GM18868 (cell line): ENCODE measurements around the gene BACE2.
A peak's percentile ranks its signal among the peaks of the same experiment; 100 is the strongest.

Experiments used
- ATAC-seq: cut with Tn5 transposase; IDR thresholded peaks from one replicate; pipeline ENCODE4 v1.9.1; 2021; ENCODE audit warnings: mild to moderate bottlenecking, moderate library complexity; ENCODE audit not compliant: unreplicated experiment

BACE2 gene

DNA sequence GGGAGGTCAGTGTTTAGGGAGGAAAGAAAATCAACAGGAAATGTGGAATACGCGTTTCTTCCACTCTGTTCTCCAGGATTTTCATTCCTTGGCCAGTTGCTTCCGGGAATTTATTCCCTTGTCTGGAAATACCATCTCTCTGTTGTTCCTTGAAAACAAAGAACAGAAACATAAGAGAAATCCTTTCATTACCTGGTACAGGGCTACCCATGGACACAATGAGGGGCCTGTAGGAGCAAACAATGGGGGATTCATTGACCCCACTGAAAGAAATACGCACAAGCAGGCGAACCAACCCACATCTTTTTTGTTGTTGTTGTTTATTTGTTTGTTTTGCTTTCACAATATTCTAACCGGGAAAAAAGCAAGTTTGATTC is 20.0 kb upstream of the BACE2 start:
- no peak for ATAC-seq

DNA sequence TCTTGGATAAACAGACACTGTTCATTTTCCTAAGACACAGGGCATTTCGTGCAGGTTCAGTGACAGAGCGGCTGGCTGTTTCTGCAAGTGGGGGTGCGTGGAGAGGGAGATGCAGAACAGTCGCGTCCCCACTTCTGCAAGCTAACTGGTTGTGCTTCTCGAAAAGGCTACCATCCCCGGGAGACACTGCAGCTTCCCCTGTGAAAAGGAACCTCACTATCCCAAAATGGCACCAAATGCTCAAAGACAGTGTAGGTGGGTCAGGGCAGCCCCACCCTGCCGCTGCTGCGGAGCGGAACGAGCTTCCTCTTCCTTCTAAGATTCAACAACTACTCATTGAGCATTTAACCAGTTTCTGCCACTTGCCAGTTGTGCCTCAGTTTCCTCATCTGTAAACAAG is 19.2 kb upstream of the BACE2 start:
- ATAC-seq = no peak

DNA sequence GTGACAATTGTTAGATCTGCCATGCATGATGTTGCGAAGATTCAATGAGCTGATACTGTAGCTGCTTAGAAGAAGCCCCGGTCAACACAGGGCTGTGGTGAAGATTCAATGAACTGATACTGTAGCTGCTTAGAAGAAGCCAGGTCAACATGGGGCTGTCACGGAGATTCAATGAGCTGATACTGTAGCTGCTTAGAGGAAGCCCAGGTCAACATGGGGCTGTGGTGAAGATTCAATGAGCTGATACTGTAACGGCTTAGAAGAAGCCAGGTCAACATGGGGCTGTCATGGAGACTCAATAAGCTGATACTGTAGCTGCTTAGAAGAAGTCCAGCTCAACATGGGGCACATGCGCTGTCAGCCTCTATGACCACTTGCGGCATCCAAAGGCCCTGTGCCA is 18.8 kb upstream of the BACE2 start:
- ATAC-seq = no peak

DNA sequence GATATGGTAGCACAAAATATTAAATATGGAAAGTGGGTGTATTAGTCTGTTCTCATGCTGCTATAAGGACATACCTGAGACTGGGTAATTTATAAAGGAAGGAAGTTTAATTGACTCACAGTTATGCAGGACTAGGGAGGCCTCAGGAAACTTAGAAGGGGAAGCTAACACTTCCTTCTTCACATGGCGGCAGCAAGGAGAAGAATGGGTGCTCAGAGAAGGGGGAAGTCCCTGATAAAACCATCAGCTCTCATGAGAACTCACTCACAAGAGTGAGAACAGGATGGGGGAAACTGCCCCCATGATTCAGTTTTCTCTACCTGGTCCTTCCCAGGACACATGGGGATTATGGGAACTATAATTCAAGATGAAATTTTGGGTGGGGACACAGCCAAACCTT is 15.8 kb upstream of the BACE2 start:
- ATAC-seq = no peak

DNA sequence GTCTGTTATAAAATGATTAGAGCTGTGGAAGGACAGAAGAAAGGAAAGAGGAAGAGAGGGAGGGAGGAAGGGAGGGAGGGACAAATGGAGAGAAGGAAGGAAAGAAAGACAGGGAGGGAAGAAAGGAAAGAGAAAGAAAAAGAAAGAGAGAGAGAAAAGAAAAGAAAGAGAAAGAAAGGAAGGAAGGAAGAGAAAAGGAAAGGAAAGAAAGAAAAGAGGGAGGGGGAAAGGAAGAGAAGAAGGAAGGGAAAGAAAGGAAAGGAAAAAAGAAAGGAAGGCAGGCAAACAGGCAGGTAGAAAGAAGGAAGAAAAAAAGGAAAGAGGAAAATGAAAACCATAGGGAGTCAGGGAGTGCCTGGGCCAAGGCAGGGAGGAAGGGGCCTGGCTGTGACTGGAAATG is 14.5 kb upstream of the BACE2 start:
- ATAC-seq = no peak

DNA sequence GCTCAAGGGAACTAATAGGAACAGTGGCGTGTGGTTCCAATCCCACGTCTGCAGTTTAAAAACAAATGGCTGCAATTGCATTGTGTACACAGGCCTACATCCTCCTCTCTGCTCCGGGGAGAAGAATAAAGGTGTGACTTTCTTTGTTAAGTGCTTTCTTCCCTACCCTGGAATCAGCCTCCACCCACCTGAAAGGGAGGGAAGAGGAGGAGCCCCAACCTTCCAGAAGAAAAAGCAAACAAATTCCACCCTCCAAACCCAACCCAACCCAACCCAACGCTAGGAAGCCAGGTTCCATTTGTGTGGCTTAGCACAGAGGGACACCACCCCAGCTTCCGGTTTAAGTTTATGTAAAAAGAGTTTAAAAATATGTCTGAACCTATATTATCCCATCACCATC is 11.8 kb upstream of the BACE2 start:
- no peak for ATAC-seq

DNA sequence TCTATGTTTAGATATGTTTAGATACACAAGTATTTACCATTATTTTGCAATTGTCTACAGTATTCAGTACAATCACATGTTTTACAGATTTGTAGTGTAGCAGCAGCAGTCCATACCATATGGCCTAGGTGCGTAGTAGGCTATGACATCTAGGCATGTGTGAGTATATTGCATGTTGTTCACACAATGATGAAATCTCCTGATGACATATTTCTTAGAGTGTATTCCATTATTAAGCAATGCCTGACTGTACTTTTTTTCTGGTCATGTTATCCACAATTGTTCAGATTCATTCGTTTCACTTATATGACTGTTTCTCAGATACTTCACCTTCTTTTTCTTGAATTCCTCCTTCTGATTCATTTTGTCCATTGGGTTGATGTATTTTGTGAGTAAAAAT is 9.9 kb upstream of the BACE2 start:
- no peak for ATAC-seq

DNA sequence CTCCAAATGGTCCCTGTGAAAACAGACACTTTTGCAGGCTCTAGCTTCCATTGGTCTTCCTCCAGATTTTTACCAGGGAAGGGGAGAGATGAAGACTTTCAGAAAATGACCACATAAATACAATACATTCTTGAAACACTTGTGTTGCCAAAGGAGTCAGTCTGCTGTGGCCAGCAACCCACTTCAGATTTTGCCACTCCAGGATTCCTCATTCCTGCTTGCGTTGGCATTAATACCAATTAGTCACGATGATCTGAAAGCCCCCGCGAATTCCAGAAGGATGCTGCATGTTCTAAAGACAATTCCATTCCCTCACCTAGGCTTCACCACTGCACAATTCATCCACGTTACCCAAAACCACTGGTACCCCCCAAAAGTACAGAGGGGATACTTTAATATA is 7.9 kb upstream of the BACE2 start:
- no peak for ATAC-seq

DNA sequence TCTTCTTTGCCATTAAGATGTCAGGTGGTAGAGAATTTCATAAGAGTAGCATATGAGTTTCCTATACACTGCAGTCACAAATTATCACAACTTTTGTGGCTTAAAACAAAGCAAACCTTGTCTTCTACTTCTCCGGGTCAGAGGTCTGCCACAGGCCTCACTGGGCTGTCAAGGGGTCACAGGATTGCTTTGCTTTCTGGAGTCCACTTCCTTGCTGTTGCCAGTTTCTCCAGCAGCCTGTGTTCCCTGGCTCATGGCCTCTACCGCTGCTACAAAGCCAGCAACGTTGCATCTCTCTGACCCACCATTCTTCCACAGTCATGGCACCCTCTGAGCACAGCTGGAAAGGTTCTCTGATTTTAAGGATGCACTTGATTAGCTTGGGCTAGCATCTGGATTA is 6.5 kb upstream of the BACE2 start:
- ATAC-seq = no peak

DNA sequence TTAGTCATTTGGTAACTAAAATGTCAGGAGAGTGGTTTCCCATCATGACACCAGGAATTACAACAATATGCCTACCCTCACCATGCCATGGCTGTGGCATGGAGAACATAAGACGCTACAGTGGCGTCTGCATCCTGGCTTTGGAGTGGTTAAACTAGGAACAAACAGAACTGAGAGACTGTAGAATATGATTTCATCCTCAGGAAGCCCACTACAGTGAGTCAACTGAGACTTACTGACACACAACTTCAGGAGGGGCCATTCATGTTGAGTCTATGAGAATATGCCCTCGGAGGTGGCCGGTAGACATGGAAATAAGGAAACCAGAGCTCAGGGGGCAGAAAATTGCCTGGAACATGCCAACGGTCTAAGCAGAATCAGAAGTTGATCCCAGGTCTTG is 5.9 kb upstream of the BACE2 start:
- ATAC-seq = no peak

DNA sequence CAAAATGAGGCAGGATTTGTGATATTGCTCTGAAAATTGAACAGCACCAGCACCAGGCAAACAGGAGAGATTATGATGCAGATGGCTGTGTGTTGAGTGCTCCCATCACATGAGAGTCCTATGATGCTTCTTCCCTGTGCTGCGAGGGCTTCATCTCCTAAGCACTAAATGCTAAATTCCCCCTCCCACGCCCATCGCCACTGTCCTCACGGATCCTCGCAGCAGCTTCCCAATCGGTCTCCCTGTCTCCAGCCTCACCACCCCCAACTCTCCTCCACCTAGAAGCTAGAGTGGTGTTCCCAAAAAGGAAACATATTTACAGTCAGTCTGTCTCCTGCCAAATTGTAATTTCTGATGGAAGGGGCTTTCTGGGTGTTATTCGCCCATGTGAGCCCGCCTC is 4.9 kb upstream of the BACE2 start:
- no peak for ATAC-seq

DNA sequence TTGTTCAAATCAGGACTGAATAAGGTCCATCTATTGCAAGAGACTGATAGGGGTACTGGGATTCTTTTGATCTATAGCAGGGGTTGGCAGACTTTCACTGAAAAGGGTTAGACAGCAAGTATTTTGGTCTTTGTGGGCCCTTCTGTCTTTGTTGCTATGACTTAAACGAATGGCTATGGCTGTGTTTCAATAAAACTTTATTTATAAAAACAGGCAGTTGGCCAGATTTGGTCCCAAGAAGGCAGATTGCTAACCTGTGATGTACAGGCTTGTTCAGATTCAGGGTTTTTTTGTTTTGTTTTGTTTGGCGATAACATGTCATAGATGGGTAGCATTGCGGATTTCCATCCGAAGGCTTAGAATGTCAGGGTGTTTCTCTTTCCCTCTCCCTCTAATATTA is 3.9 kb upstream of the BACE2 start:
- ATAC-seq = no peak

DNA sequence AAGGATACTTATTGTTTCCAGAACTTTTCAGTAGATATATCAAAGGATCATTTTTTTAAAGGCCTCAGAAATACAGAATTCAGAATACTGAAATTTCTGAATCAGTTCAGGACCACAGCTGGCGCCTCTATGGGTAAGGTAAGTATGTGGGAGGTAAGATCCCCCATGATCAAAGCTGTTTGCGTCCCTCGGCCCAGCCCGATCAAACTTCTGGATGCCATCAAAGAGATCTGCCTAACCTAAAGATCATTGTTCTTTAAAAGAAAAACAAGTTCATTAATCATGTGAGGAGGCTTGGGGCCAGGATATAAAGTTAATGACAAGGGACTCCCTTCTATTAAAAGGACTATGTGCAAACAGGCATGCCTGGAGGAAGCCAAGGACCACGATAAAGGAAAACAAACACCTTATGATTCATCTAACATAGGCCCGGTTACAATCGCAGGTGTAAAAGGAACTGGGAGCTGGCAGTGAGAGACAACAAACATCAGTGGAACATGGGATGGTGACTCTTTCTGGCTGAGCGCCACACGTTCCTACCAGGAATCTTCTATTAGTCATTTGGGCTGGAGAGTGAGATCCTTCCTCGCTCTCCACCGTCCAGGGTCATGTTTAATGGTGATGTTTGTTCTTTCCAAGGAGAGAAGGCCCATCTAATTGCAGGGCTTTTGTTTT is 2.8 kb upstream of the BACE2 start:
- no peak for ATAC-seq

DNA sequence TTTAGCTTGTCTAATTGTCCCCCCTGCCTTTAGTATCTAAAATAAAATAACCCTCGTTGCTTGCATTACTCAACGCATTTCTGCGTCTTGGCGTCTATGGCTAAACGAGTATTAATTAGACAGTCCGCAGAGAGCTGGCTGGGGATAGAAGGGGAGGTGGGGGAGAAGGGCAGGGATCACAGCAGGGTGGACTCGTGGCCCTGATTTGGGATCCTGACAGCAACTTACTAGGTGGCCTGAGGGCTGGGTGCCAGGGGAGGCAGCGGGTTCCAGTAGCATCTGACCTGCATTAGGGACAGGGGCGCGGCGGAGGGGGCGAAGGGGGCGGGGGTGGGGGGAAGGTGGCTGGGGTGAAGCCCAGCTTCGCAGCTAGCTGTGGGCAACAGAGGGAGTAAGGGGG is 1.1 kb upstream of the BACE2 start:
- ATAC-seq = no peak

DNA sequence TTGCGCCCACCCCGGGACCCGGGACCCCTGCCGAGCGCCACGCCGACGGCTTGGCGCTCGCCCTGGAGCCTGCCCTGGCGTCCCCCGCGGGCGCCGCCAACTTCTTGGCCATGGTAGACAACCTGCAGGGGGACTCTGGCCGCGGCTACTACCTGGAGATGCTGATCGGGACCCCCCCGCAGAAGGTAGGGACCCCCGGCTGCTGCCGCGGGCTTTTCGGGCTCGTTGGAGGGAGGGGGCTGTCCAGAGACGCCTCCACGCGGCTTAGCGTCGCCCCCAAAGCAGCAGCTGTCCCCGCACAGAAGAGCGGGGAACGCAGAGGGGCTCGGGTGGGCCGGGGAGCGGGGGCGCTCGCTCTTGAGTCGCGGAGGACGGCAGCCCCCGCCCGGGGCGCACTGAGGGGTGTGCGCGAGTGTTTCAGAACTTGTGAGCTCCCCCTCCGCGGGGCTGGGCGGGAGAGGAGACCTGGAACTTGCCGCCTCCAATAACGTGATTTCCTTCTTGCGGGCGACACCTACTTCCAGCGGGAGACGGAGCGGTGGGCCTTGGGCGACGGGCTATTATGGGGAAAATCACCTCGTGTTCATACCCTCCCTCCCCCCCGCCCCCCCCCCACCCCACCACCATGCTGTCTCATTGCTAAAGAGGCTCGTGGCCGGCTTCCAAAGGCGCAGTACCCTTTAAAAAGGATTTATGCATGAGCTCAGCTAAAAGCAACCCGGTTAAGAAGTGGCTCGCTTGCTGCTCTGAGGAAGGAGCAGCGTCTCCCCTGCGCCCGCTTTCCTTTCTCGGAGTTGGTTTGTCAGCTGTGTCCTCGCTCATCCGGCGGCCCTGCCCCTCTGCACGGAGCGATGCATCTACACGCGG is 664 bp downstream of the BACE2 start:
- ATAC-seq = peak; percentile 5

DNA sequence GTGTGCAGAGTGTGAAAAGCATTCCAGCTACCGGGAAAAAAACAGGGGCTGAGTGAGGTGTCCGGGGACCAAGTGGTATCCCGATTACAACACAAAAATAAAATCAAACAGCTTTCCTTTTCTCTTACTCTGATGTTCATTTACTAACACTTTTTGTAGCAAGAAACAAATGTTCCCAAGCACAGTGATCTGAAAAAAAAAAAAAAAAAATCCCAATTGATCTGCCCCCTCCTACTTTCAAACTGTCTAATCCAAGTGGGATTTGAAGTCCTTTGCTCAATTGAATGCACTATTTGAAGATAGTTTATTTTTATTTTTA is 1.3 kb downstream of the BACE2 start:
- no peak for ATAC-seq

DNA sequence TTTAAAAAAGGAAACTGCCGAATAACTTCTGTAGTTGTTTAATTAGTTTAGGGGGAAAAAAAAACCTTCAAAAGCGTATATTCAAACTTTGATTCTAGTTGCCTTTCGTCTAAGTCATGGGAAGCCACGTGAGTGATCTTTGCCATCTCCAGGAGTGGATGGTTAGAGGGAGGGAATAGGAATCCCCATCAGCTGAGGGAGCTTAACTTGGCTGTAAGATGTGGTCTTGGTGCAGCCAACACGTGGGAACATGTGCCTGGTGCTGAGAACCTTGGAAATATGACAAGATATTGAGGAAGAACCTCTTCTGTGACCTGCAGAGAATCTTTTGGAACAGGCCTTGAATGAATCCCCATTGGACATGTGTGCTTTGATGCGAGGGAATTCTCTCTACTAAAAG is 1.7 kb downstream of the BACE2 start:
- ATAC-seq = no peak

DNA sequence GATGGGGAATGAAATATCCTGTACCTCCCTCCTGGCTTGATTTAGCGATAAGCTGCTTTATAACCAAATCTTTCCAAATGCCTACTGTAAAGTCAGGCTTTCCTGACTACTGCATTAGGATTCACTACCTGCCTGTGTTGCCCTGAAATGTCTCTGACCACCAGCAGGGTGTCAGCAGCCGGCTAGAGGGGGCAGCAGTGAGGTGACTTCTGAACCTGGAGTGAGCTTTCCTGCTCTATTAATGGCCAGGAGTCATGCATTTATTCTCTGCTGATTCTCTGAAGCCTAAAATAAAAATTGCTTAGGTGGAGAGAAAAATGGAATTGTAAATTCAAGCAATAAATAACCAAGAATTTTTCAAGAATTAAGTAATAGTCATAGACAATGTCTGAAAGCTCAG is 2.5 kb downstream of the BACE2 start:
- peak; percentile 45 for ATAC-seq

DNA sequence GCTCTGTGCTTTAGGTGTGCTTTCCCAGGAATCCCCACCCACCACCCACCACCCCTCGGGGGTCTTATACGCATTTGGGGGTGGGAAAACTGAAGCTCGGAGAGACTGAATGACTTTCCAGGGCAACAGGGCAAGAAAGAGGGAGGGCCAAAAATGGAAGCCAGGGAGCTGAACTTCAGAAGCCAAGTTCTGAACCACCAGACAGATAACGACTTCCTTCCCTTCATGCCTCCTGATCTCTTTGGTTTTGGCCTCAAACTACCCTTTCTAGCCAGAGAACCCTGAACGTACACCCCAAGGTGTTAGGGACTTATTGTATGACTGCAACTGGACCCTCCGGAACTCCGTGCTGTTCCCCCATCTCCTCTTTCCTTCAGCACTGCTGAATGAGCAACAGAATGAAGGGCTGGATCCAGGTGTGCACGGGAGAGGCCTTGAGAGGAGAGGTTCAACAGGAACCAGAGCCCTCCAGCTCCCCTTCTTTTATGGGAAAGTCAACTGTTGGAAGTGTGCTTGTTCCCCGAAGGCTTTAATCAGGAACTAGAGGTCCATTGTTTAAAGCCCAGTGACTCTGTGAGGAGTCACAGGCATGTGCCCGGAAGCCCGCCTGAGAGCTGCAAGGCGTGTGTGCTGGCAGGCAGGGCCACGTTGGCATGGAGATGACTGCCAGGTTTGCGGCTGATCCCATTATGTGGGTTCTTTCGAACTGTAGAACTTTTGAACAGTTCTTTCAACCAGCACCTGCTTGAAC is 3.1 kb downstream of the BACE2 start:
- ATAC-seq = no peak

DNA sequence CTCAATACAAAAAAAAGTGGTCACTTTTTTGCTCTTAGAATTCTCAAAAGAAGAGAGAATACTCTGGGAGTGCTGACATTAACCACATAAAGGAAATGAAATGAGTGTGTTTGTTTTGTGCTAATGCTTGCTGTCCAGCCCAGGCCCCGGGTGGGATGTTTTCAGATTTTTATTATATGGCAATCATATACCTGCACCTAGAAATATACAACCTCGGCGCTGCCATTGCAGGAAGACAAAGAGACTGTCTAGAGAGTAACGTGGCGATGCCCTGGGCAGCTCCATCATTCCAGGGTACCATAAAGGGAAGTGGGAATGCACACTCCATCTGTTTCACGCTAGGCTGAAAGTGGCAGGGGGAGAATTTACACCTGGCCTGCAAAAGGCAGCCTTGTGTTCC is 7.1 kb downstream of the BACE2 start:
- no peak for ATAC-seq

DNA sequence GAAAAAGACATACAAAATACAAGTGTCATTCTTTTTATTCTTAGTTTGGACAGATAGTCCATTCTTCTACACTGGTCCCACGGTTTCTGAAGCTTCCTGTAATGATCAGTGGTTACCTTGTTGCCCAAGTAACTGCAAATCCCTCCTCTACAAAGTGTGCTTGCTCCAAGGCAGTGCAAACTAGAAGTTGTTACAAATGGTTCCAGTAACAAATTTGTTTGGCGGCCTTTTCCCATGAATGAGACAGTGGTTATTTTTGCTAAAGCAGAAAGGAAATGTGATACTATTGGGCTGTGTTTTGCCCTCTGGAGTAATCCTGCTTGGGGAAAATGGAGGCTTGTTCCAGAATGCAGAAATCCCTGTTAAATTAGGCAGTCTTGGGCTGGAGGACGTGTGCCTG is 8.9 kb downstream of the BACE2 start:
- ATAC-seq = no peak

DNA sequence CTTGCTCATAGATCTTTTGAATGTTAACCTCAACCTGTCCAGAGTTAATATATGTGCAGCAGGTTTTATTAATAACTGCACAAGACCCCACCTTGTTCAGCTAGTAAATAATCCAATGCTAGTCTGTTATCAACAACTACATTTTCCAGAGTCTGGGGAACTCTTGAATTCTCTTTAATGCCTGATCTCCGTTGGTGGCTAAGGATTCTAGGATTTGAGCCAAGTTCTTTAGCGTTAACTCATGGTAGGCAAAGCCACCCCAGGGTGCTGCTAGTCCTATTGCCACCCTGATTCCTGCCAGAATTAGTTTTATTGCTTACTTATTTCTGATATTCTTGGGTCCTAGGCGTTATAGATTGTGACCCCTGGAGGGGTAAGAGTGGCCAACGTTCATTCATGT is 12.8 kb downstream of the BACE2 start:
- ATAC-seq = no peak
